GM19328 (cell line): Measurements from ENCODE around the gene CTXND1.

Source experiments
- ATAC-seq: cut with Tn5 transposase; IDR thresholded peaks from one replicate; pipeline ENCODE4 v1.9.1; 2021; ENCODE audit warnings: mild to moderate bottlenecking, moderate library complexity; ENCODE audit not compliant: unreplicated experiment

CTXND1 gene

DNA sequence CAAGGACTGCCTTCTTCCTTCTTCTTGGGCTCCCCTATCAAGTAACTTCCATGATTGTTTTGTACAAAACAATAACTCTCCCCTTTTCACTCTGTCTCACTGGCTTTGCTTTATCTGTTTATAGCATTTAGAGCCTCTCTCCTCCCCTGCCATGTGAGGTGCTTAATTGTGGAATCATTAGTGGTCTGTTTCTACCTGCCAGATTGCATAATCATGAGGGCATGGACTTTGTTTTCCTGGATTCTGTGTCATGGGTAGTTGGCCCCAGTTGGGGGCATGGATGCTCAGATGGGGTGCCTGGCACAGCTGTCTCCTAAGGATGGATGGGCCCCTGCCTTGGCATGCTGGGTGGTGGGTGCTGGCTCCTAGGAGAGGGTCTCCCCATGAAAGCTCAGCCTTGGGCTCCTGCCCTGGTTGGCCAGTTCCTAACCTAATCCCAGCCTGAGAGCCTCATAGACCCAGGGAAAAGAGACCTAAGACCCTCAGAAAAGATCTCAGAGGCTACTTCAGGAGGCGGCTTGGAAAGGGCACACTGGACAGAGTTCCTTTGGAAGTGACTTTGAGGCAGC lies 8.0 kb upstream of the CTXND1 start:
- no peak for ATAC-seq

GRCh38 chr15:80251428-80252120 lies 439 bp downstream of the CTXND1 start:
- ATAC-seq, result no peak

DNA sequence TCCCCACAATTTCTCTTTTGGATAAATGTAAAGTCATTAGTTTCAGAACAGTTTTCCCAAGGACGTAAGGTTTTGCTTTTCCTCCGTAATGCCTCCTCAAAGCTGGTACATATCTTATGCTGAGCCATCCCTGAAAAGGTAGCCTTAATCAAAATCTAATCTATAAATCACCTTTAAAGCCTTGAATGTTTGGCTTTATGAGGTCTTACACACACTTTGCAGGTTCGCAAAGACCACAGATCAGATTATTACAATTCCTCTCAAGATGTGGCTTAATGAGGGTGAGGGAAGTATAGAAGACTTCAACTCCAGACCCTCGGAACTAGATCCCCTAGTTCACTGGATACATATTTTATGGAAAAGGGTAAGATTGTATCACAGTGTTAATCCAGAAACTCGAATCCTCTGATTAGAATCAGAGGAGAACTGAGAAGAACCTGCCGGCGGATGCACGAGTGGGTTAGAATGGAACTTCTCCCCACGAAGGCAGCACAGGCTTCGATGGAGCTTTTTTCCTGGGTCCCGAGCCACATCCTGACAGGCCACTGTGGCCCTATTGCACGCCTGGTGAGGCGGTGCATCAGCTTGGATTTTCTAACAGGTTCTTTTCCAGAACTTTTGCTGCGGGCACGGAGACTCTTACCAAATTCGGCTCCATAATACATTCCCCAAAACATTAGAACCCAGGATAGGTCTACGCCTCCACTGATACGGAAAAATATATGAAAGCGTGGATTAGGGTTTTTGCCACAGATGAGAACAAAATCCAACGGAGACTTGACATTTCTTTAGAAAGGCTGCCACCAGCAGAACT lies 1.2 kb downstream of the CTXND1 start:
- no peak for ATAC-seq

- ATAC-seq, result no peak
These were observed 2.0 kb downstream of the CTXND1 start for GRCh38 chr15:80249973-80250372.

DNA sequence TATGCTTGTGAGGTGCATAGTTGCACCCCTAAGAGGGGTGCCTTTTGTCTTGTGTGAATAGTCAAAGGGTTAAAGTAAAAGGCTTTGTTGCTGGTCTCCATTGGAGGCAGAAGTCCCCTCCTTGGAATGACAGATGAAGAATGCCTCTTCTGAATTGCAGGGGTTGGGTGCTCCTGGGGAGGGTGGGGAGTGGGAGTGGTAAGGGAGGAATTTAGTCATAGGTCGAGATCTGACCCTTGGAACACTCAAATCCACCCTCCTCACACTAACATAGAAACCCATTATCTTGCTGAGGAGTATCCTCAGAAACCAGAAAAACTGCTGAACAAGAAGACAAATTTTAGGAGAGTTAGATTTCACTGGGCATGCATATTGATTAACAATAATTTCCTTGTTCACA lies 4.7 kb downstream of the CTXND1 start:
- ATAC-seq, result no peak

GRCh38 chr15:80246425-80246894 lies 5.6 kb downstream of the CTXND1 start:
- ATAC-seq, result no peak

GRCh38 chr15:80242802-80243201 lies 9.2 kb downstream of the CTXND1 start:
- no peak for ATAC-seq

GRCh38 chr15:80242132-80242769 lies 9.8 kb downstream of the CTXND1 start:
- no peak for ATAC-seq

GRCh38 chr15:80241508-80241907 lies 10.5 kb downstream of the CTXND1 start:
- no peak for ATAC-seq

- ATAC-seq, result no peak
These were observed 11.7 kb downstream of the CTXND1 start for GRCh38 chr15:80240276-80240675.

DNA sequence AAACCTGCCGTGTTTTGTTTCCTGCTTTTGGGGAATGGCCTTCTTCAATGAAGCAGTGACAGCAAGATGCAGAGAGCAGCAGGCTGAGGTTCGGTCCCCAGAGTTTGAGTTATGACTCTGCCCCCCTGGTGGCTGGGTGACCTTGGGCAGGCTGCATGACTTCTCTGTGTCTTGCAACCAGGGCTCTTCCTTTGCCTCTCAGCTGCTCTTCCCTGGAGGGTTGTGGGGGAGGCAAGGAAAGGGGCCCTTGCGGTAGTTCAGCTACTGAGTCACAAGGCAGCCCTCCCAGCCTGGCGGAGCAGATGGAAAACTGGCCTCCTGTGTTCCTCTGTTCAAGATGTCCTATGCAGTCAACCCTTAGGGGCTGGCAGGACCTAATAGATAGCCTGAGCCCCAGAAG lies 17.1 kb downstream of the CTXND1 start:
- no peak for ATAC-seq

DNA sequence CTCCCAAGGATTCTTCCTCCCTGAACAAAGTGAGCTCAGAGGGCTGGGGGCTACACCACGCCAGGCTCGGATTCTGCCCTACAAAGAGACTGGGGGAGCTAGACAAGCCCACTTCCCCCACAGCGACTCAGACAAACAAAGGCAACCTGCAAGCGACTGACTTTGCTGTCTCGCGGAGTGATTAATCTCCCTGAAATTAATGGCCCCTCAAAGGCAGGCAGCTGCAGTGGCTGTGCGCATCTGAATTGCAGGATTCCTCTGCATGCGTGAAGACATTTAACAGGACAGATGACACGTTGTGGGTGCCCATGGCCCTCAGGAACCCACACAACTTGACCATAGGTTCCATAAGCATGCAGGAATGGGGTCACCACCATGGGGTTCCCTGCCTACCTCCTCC lies 18.4 kb downstream of the CTXND1 start:
- no peak for ATAC-seq

- no peak for ATAC-seq
These were observed 20.6 kb downstream of the CTXND1 start for GRCh38 chr15:80231371-80231770.

DNA sequence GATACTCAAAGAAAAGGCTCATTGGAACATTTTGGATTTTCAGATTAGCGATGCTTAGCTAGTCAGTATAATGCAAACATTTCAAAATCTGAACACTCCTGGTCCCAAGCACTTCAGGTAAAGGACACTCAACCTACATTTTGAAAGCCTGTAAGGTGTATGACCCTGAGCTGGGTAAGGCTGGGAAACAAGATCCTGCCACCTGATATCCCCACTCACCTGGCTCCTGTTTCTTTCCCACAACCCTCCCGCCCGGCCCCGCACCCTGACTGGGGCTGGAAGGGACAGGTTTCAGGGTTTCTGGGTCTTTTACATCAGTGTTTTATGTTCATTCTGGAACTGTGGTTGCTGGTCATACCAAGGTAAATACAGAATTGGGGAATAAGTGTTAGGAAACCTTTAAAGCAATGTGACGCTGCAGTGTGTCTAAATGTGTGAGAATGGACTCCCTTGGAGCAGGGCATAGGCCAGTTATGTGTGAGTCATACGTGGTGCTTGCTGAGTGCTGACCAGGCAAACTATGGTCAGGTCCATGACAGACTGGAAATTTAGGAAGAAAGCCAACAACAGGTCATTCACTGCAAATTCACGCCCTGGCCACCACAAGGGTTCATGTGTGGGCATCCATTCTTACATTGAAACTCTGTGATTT lies 22.9 kb downstream of the CTXND1 start:
- ATAC-seq, result no peak

- no peak for ATAC-seq
These were observed 32.1 kb downstream of the CTXND1 start for GRCh38 chr15:80219955-80220354.

DNA sequence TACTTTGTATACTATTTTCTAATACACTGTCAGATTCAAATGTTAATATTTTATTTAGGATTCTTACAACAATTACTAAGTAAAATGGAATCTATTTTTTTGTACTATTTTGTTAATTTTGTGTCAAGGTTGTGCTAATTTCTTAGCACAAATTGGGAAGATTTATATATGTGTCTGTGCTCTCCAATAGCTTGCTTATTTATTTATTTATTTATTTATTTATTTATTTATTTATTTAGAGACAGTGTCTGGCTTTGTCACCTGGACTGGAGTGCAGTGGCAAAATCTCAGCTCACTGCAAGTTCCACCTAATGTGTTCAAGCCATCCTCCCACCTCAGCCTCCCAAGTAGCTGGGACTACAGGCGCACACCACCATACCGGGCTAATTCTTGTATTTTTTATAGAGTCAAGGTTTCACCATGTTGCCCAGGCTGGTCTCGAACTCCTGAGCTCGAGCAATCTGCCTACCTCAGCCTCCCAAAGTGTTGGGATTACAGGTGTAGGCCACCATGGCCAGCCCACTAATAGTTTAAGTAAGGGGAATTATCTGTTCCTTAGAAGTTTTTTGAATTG lies 34.6 kb downstream of the CTXND1 start:
- no peak for ATAC-seq

GRCh38 chr15:80216911-80217310 lies 35.1 kb downstream of the CTXND1 start:
- ATAC-seq, result no peak

- ATAC-seq, result no peak
These were observed 35.9 kb downstream of the CTXND1 start for GRCh38 chr15:80216141-80216540.

DNA sequence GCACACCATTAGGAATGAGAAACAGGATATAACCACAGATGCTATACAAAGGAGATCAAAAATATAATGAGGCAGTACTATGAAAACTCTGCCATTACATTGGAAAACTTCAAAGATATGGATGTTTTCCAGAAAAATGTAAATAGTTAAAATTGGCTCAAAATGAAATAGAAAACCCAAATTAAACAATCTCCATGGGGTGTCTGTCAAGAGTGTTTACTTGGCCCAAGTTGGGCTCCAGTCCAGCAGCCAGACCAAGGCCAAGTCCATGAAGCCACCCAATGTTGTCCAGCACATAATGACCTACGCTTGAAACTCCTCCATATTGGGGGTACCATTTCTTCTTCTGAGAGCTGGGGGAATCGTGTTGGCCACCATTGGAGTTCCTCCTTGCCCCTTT lies 37.1 kb downstream of the CTXND1 start:
- no peak for ATAC-seq

DNA sequence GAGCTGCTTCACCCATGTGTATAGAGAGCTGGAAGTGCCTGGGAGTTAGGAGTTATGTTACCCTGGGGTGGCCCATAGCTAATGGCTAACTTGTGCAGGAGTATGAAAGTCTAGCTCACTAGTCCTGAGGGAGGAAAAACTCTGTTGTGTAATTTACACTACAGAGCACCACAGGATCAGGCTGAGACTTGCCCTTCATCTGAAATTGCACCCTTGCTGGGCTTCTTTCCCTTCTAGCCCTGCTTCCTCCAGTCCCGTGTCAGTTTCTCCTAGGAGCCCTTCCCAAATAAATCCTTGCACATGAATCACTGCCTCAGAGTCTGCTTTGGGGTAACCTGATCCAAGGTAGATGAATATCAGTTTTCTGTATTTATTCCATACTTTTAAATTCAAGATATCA lies 40.0 kb downstream of the CTXND1 start:
- ATAC-seq, result no peak
